NCI-H2029 treated with DMSO at 0.1 percent for 48 hours (cell line): ENCODE data around the gene TEX47.

Experiments used
- DNase-seq: peaks from one replicate; lab custom pipeline; 2025; lab: John Stamatoyannopoulos, UW

TEX47 gene

GRCh38 chr7:88795553-88795952, at the start of gene TEX47:
TEX47 (minus strand) TSS chr7:88795737; CDS start chr7:88794942, 795 bp downstream.
- no peak for DNase-seq

GRCh38 chr7:88845091-88845490, 49.6 kb upstream of the TEX47 start:
- DNase-seq: no peak

GRCh38 chr7:88842201-88842600, 46.7 kb upstream of the TEX47 start:
- DNase-seq: no peak

- no peak for DNase-seq
Observed at GRCh38 chr7:88835147-88835728, 39.7 kb upstream of the TEX47 start.

GRCh38 chr7:88826222-88826621, 30.7 kb upstream of the TEX47 start:
- no peak for DNase-seq

GRCh38 chr7:88818552-88818951, 23.0 kb upstream of the TEX47 start:
- DNase-seq: no peak

- no peak for DNase-seq
Observed at GRCh38 chr7:88806280-88807037, 10.9 kb upstream of the TEX47 start.

- no peak for DNase-seq
Observed at GRCh38 chr7:88801046-88801445, 5.5 kb upstream of the TEX47 start.

- no peak for DNase-seq
Observed at GRCh38 chr7:88792361-88792760, 3.2 kb downstream of the TEX47 start.

- DNase-seq: no peak
Observed at GRCh38 chr7:88791891-88792290, 3.6 kb downstream of the TEX47 start.

- no peak for DNase-seq
Observed at GRCh38 chr7:88789480-88790064, 6.0 kb downstream of the TEX47 start.

GRCh38 chr7:88787777-88788176, 7.8 kb downstream of the TEX47 start:
- DNase-seq: no peak

- no peak for DNase-seq
Observed at GRCh38 chr7:88775838-88776237, 19.7 kb downstream of the TEX47 start.

GRCh38 chr7:88772776-88773175, 22.8 kb downstream of the TEX47 start:
- DNase-seq: no peak

GRCh38 chr7:88771417-88771816, 24.1 kb downstream of the TEX47 start:
- DNase-seq: no peak

- no peak for DNase-seq
Observed at GRCh38 chr7:88761779-88762178, 33.8 kb downstream of the TEX47 start.

GRCh38 chr7:88760136-88760515, 35.4 kb downstream of the TEX47 start:
- DNase-seq: no peak

- DNase-seq: no peak
Observed at GRCh38 chr7:88759230-88760135, 36.1 kb downstream of the TEX47 start, which contains the start of gene ZNF804B. ZNF804B (plus strand) TSS chr7:88759700; CDS start chr7:88759977, 277 bp downstream.

- DNase-seq: no peak
Observed at GRCh38 chr7:88758381-88759229, 36.9 kb downstream of the TEX47 start.

GRCh38 chr7:88757371-88757770, 38.2 kb downstream of the TEX47 start:
- DNase-seq: no peak

- no peak for DNase-seq
Observed at GRCh38 chr7:88756802-88757201, 38.7 kb downstream of the TEX47 start.
